Posterior cingulate gyrus (tissue), 11 donors: Measurements from ENCODE around the gene SLC16A2.
"Not testable (repeated sequence)": the region's sequence is repeated elsewhere in the genome, so short reads cannot be mapped to it uniquely, and the experiment has no call there.

Experiments used
- DNase-seq, 10 donors: peaks; one replicate each; pipeline versions ENCODE4 v3.0.0 to v3.0.0-alpha.2; 2020 to 2021; ENCODE audit warnings: mixed read lengths in 3 of 10
- intact Hi-C: fragments of 100-400 bp; cut with DNase I; formaldehyde crosslinking; loops from one replicate; pipeline ENCODE4 v1.15.1; 2023

The SLC16A2 gene

GRCh38 chrX:74500067-74500466, 78.8 kb downstream of the SLC16A2 start:
- DNase-seq: no peak
- intact Hi-C loops: no loop called here

- intact Hi-C loops: no loop called here
- no peak for DNase-seq
These were observed 79.3 kb downstream of the SLC16A2 start for GRCh38 chrX:74500555-74500954.

GRCh38 chrX:74505437-74505836, 84.1 kb downstream of the SLC16A2 start:
- intact Hi-C loops: no loop called here
- DNase-seq: no peak

GRCh38 chrX:74506317-74507115, 85.2 kb downstream of the SLC16A2 start:
- DNase-seq: no peak
- intact Hi-C loops: no loop called here

DNA sequence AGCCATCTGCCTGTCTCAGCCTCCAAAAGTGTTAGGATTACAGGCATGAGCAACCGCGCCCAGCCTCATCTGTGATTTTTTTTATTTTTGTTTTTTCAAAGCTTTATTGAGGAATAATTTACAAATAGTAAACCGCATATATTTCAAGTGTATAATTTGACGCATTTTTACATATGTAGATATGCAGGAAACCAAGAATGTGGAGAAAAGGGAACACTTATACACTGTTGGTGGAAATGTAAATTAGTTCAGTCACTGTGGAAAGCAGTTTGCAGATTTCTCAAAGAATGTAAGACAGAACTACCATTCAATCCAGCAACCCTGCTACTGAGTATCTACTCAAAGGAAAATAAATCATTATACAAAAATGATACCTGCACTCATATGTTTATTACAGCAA, 85.9 kb downstream of the SLC16A2 start:
- intact Hi-C loops: no loop called here
- DNase-seq: no peak

- intact Hi-C loops: no loop called here
- no peak for DNase-seq
These were observed 88.7 kb downstream of the SLC16A2 start for GRCh38 chrX:74509989-74510388.

DNA sequence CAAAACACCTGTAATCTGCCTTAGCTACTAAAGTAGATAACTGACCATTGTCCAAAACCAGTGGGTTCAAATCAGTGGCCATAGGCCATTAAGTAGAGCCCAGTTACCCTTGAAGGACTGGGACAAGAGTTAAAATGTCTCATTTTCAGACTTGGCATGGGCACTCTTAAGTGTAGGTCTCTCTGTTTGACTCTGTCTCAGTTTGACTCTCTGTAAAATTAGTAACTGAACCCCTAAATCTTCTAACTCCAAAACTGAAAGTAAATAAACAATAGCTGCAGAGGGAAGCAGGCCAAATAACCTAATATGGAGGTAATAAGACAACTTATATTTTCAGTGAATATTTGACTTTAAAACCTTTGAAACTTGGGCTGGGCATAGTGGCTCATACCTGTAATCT, 89.1 kb downstream of the SLC16A2 start:
- intact Hi-C loops: no loop called here
- no peak for DNase-seq

- intact Hi-C loops: no loop called here
- no peak for DNase-seq
These were observed 90.4 kb downstream of the SLC16A2 start for GRCh38 chrX:74511704-74512103.

DNA sequence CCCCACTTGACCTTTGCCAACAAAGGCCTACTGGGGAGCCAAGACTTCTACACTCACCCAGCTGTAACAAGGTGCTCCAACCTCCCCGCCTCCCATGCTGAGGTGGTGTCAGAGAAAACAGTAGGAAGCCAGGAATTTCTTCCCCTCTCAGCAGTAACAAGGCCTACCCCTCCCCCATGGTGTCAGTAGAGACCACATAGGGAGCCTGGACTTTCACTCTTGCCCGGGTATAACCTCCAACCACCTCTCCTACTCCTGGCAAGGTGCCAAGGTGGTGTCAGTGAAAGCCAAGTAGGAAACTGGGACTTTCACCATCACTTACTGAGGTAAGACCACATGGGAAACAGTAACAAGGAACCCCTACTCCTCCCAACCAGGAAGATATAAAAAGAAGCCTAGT, 93.1 kb downstream of the SLC16A2 start:
- no peak for DNase-seq
- intact Hi-C loops: no loop called here

DNA sequence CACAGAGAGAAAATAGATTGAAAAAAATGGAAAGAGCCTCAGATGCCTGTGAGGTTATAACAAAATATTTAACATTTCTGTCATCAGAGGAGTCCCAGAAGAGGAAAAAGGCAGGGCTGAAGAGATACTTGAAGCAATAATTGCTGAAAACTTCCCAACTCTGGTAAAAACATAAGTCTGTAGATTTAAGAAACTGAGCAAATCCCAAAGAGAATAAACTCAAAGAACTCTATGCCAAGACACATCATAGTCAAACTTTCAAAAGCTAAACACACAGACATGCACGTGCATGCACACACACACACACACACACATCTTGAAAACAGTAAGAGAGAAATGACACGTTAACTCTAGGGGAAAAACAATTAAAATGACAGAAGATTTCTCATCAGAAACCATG, 94.1 kb downstream of the SLC16A2 start:
- DNase-seq: no peak
- intact Hi-C loops: no loop called here

DNA sequence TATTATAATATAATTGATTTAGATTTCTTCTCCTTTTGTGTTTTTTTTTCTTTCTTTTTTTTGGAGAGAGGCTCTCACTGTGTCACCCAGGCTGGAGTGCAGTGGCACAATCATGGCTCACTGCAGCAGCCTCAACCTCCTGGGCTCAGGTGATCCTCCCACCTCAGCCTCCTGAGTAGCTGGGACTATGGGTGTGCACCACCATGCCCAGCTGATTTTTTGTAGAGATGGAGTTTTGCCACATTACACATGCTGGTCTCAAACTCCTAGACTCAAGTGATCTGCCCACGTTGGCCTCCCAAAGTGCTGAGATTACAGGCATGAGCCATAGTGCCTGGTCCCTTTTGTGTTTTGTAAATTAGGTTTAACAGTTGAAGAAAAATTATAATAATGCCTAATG, 94.7 kb downstream of the SLC16A2 start:
- DNase-seq, intact Hi-C loops: not testable (repeated sequence)

DNA sequence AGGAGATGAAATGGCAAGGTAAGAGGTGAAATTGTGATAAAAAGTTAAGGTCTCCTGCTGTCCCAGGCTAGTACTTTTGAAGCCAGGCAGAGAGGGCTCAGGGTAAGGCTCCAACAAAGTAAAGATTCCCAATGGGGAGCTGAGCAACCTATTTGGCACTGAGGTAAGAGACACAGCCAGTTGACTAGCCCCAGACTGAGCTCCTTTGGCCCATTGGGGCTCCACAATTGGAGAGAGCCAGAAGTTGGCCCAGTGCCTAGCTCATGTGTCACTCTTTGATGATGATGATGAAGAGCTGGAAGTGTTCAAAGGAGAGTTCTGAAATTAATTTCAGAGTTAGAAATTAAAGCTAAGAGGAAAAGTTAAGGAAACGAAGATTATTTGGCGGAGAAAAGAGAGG, 98.6 kb downstream of the SLC16A2 start:
- no peak for DNase-seq
- intact Hi-C loops: no loop called here

DNA sequence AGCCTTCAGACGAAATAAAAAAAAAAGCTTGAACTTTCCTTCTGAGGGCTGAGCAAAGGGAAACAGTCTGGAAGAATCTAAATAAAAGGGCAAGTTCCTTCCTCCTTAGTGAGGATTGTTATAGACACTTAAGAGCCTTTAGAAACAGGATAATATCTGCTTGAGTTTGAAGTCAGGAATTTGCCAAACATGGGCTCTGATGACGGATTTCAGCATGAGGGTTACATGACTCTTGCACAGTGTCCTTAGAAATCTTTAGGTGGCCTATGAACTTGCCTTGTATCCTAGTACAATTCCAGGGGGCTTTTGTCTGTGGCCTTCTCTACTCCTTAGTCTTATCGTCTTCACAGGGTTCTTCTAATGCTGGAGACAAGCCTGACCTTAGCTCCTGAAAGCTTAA, 99.0 kb downstream of the SLC16A2 start:
- DNase-seq: no peak
- intact Hi-C loops: no loop called here

- no peak for DNase-seq
- intact Hi-C loops: no loop called here
These were observed 99.6 kb downstream of the SLC16A2 start for GRCh38 chrX:74520896-74521295.

DNA sequence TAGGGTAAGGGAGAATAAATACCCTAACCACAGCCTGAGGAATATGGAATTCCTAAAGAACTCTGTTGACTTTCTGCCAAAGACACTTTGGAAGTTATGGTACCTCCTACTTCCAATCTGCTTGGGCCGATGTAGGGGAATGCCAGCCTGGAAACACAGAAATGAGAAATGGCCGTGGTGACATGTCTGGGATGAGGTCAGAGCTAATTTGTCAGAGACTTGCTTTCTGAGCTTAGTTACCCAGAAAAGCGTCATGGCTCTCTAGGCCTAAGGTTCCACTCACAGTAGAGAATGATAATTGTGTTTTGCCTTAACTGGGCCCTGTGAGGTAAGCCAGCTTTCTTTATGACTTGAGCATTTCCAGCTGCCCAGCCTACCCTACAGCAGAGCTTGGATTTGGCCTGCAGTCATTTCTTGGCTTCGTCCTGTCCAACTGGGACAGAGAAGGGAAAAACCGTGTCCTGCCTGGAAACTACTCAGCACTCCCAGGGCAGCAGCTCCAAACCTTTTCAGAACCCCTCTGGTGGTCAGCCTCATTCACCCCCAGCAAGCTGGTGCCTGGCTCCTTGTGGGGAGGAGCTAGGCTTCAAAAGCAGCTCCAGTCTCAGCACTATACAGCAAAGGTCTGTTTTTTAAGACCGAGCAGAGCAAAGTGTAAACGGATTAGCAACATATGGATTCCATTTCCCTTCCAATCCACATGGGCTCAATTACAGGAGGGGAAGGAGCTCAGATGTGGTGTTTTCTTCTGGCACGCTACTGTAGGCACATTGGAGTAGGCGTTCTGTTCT, 100.9 kb downstream of the SLC16A2 start:
- DNase-seq: no peak
- intact Hi-C loops: no loop called here

GRCh38 chrX:74523224-74523623, 101.9 kb downstream of the SLC16A2 start:
- no peak for DNase-seq
- intact Hi-C loops: no loop called here

DNA sequence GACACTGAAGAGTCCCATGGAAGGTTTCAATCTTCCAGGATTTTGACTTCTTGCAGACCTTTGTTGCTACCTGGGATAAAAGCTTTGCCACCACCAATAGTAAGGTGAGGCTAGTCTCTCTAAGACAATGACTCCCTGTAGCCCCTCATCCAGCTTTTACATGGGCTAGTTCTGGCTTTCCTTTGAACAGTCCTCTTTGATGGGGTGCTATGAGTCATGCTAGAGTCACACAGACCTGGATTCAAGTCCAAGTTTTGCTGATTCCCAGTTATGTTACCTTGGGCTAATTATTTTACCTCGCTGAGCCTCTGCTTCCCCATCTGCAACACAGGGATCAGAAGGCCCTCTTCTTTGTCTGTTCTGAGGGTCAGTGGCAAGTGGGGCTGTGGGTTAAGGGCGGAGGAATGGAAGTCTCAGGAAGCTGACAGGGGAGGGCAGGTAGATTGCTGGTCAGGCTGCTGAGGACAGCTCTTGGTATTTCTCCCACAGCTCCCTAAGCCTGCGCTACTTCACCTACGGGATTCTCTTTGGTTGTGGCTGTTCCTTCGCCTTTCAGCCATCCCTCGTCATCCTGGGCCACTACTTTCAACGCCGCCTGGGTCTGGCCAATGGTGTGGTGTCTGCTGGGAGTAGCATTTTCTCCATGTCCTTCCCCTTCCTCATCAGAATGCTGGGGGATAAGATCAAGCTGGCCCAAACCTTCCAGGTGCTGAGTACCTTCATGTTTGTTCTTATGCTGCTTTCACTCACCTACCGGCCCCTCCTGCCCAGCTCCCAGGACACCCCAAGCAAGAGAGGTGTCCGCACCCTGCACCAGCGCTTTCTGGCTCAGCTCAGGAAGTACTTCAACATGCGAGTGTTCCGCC, 102.8 kb downstream of the SLC16A2 start:
- no peak for DNase-seq
- intact Hi-C loops: no loop called here

- intact Hi-C loops: no loop called here
- no peak for DNase-seq
These were observed 103.8 kb downstream of the SLC16A2 start for GRCh38 chrX:74525116-74525515.

DNA sequence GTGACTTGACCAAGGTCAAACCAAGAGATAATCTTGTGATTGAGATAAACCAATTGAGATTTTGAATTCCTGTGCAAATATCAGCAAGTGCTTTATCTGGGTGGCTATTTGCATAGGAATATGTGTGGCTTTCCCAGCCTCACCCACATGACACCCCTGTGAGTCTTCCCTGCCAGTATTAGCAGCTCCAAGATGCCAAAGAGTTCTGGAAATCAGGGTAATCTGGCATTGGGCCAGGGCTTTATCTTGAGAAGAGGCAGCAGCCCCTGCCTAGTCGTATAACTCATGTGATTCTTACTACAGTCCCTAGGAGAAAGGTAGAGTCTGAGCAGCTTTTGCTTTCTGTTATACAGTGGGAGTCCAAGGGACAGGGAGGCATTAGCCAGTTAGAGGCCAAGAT, 105.5 kb downstream of the SLC16A2 start:
- intact Hi-C loops: no loop called here
- DNase-seq: no peak

DNA sequence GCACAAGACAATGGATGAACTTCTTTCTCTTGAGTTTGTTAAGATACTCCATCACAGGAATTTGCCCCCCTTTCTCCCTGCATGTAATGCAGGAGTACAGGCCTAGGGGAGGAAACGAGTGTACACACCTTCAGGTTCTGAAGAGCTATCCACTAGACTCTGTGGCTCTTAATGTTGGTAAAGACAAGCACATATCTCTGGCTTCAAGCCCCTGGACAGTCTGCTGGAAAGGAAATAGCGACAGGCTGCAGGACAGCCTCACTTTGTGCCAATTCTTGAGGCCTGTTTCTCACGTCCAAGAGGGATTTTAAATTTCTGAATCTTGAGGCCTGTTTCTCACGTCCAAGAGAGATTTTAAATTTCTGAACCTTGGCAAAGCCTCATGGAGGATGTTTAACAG, 106.1 kb downstream of the SLC16A2 start:
- no peak for DNase-seq
- intact Hi-C loops: no loop called here

- intact Hi-C loops: no loop called here
- DNase-seq: no peak
These were observed 108.0 kb downstream of the SLC16A2 start for GRCh38 chrX:74529311-74529710.
